ENCODE measurements around the gene CYB5R3. TPM values are rescaled to one million over a fixed set of nuclear protein-coding genes. Genes with fewer than 3 reads are reported as not detected.
"Not testable (repeated sequence)": the region's sequence is repeated elsewhere in the genome, so short reads cannot be mapped to it uniquely, and the experiment has no call there.

CYB5R3 gene
- polyA plus RNA-seq, 1 donor (not counting 4 experiments of a cell fraction or from before 2014, with no cell fraction given): 102 TPM

GRCh38 chr22:42577623-42578240 lies 71.5 kb downstream of the CYB5R3 start:
- no peak for FAIRE-seq
- peaks cover 12% of the 10 kb centered on the region for H3K79me2 ChIP-seq (ENCODE audit: control insufficient read depth, insufficient read depth, low read length)
- TF ChIP-seq, protein P1, sequence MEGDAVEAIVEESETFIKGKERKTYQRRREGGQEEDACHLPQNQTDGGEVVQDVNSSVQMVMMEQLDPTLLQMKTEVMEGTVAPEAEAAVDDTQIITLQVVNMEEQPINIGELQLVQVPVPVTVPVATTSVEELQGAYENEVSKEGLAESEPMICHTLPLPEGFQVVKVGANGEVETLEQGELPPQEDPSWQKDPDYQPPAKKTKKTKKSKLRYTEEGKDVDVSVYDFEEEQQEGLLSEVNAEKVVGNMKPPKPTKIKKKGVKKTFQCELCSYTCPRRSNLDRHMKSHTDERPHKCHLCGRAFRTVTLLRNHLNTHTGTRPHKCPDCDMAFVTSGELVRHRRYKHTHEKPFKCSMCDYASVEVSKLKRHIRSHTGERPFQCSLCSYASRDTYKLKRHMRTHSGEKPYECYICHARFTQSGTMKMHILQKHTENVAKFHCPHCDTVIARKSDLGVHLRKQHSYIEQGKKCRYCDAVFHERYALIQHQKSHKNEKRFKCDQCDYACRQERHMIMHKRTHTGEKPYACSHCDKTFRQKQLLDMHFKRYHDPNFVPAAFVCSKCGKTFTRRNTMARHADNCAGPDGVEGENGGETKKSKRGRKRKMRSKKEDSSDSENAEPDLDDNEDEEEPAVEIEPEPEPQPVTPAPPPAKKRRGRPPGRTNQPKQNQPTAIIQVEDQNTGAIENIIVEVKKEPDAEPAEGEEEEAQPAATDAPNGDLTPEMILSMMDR (optimal IDR thresholded peaks at IDR 0.05 in 1 of 3, IDR thresholded peaks at IDR 0.05 in 1 of 3, conservative IDR thresholded peaks at IDR 0.05 in 1 of 3; ENCODE audit: extremely low read depth in 1 of 3, insufficient read depth in 2 of 3, low read length in 3 of 3): no peak
- TF ChIP-seq EZH2 (IDR thresholded peaks at IDR 0.05; ENCODE audit: low read length): no peak
- no peak overlapping the region for H3K4me2 ChIP-seq (ENCODE audit: control insufficient read depth, extremely low read depth, insufficient read depth, low read depth, low read length)
- no peak overlapping the region for H3K9ac ChIP-seq (ENCODE audit: control insufficient read depth, extremely low read depth, insufficient read depth, low read length)
- no peaks in the 10 kb centered on the region for H3K9me1 ChIP-seq (ENCODE audit: control insufficient read depth, extremely low read depth, insufficient read depth, low read length)
- H3K4me1 ChIP-seq (ENCODE audit: control insufficient read depth, extremely low read depth, insufficient read depth, low read length): no peaks in the 10 kb centered on the region
- H3K36me3 ChIP-seq (ENCODE audit: control insufficient read depth in 2 of 2, extremely low read depth in 1 of 2, insufficient read depth in 2 of 2, low read length in 2 of 2): peaks cover 5 to 16% of the 10 kb centered on the region in 2 experiments
- no peaks in the 10 kb centered on the region for H3K9me3 ChIP-seq (ENCODE audit: control insufficient read depth, low read depth, low read length)
- DNase-seq (ENCODE audit: low read depth, low spot score): no peak
- no peak overlapping the region for H3K4me3 ChIP-seq (ENCODE audit: control insufficient read depth in 2 of 3, extremely low read depth in 1 of 3, insufficient read depth in 2 of 3, low read depth in 1 of 3, low read length in 3 of 3)
- no peaks in the 10 kb centered on the region for H3K27me3 ChIP-seq (ENCODE audit: control insufficient read depth, extremely low read depth, insufficient read depth, low read length)
- H3K27ac ChIP-seq (ENCODE audit: control insufficient read depth, insufficient read depth, low read length): no peak overlapping the region
- H4K20me1 ChIP-seq (ENCODE audit: control insufficient read depth, extremely low read depth, insufficient read depth, low read length): no peaks in the 10 kb centered on the region
- dilution Hi-C loops (cut with MboI; ENCODE audit: extremely low pct_ligation_motif_present, low sequenced_read_pairs): no loop called here
- no peak overlapping the region for H2AFZ ChIP-seq (ENCODE audit: control insufficient read depth, low read length)

DNA sequence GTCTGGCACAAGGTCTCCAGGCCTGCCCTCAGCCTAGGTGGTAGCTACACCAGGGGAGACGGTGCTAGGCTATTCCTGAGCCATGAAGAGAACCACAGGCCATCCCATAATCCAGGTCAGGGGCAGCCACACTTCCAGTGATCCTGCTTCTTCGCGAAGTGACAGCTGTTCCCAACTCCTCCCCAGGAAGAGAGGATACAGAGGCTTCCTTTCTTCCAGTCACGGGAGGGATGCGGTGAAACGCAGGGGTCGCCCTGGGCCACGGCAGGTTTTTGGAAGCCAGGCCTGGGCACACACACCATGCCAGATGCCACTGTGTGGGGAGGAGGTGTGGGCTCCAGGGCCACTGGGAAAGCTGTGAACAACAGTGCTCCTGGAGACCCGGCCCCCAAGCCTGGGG lies 72.1 kb downstream of the CYB5R3 start:
- H3K27me3 ChIP-seq (ENCODE audit: control insufficient read depth, extremely low read depth, insufficient read depth, low read length); dilution Hi-C loops (cut with MboI; ENCODE audit: extremely low pct_ligation_motif_present, low sequenced_read_pairs); H3K9me3 ChIP-seq (ENCODE audit: control insufficient read depth, low read depth, low read length); H3K9me1 ChIP-seq (ENCODE audit: control insufficient read depth, extremely low read depth, insufficient read depth, low read length); H4K20me1 ChIP-seq (ENCODE audit: control insufficient read depth, extremely low read depth, insufficient read depth, low read length); H2AFZ ChIP-seq (ENCODE audit: control insufficient read depth, low read length); DNase-seq (ENCODE audit: low read depth, low spot score); H3K4me1 ChIP-seq (ENCODE audit: control insufficient read depth, extremely low read depth, insufficient read depth, low read length); H3K4me2 ChIP-seq (ENCODE audit: control insufficient read depth, extremely low read depth, insufficient read depth, low read depth, low read length); H3K9ac ChIP-seq (ENCODE audit: control insufficient read depth, extremely low read depth, insufficient read depth, low read length); H3K4me3 ChIP-seq (ENCODE audit: control insufficient read depth in 2 of 3, extremely low read depth in 1 of 3, insufficient read depth in 2 of 3, low read depth in 1 of 3, low read length in 3 of 3); H3K27ac ChIP-seq (ENCODE audit: control insufficient read depth, insufficient read depth, low read length); FAIRE-seq: not testable (repeated sequence)
- Histone ChIP-seq H3K36me3 (ENCODE audit: control insufficient read depth in 2 of 2, extremely low read depth in 1 of 2, insufficient read depth in 2 of 2, low read length in 2 of 2) (peaks cover 5 to 16% of the 10 kb centered on the region in 2 experiments), H3K79me2 (ENCODE audit: control insufficient read depth, insufficient read depth, low read length) (peaks cover 12% of the 10 kb centered on the region)

GRCh38 chr22:42575996-42576574 lies 73.1 kb downstream of the CYB5R3 start:
- H3K9me3 ChIP-seq (ENCODE audit: control insufficient read depth, low read depth, low read length); H3K4me3 ChIP-seq (ENCODE audit: control insufficient read depth in 2 of 3, extremely low read depth in 1 of 3, insufficient read depth in 2 of 3, low read depth in 1 of 3, low read length in 3 of 3); dilution Hi-C loops (cut with MboI; ENCODE audit: extremely low pct_ligation_motif_present, low sequenced_read_pairs); H3K4me1 ChIP-seq (ENCODE audit: control insufficient read depth, extremely low read depth, insufficient read depth, low read length); H3K79me2 ChIP-seq (ENCODE audit: control insufficient read depth, insufficient read depth, low read length); FAIRE-seq; H3K27me3 ChIP-seq (ENCODE audit: control insufficient read depth, extremely low read depth, insufficient read depth, low read length); H3K9ac ChIP-seq (ENCODE audit: control insufficient read depth, extremely low read depth, insufficient read depth, low read length); H4K20me1 ChIP-seq (ENCODE audit: control insufficient read depth, extremely low read depth, insufficient read depth, low read length); H3K4me2 ChIP-seq (ENCODE audit: control insufficient read depth, extremely low read depth, insufficient read depth, low read depth, low read length); H3K27ac ChIP-seq (ENCODE audit: control insufficient read depth, insufficient read depth, low read length); DNase-seq (ENCODE audit: low read depth, low spot score); H3K9me1 ChIP-seq (ENCODE audit: control insufficient read depth, extremely low read depth, insufficient read depth, low read length); H2AFZ ChIP-seq (ENCODE audit: control insufficient read depth, low read length): not testable (repeated sequence)
- H3K36me3 ChIP-seq (ENCODE audit: control insufficient read depth in 2 of 2, extremely low read depth in 1 of 2, insufficient read depth in 2 of 2, low read length in 2 of 2): peaks cover 5 to 17% of the 10 kb centered on the region in 2 experiments

- H3K9ac ChIP-seq (ENCODE audit: control insufficient read depth, extremely low read depth, insufficient read depth, low read length); H3K79me2 ChIP-seq (ENCODE audit: control insufficient read depth, insufficient read depth, low read length); H4K20me1 ChIP-seq (ENCODE audit: control insufficient read depth, extremely low read depth, insufficient read depth, low read length); H2AFZ ChIP-seq (ENCODE audit: control insufficient read depth, low read length); H3K9me3 ChIP-seq (ENCODE audit: control insufficient read depth, low read depth, low read length); FAIRE-seq; dilution Hi-C loops (cut with MboI; ENCODE audit: extremely low pct_ligation_motif_present, low sequenced_read_pairs); H3K27me3 ChIP-seq (ENCODE audit: control insufficient read depth, extremely low read depth, insufficient read depth, low read length); H3K4me3 ChIP-seq (ENCODE audit: control insufficient read depth in 2 of 3, extremely low read depth in 1 of 3, insufficient read depth in 2 of 3, low read depth in 1 of 3, low read length in 3 of 3); DNase-seq (ENCODE audit: low read depth, low spot score); H3K9me1 ChIP-seq (ENCODE audit: control insufficient read depth, extremely low read depth, insufficient read depth, low read length); H3K4me1 ChIP-seq (ENCODE audit: control insufficient read depth, extremely low read depth, insufficient read depth, low read length); H3K27ac ChIP-seq (ENCODE audit: control insufficient read depth, insufficient read depth, low read length); H3K4me2 ChIP-seq (ENCODE audit: control insufficient read depth, extremely low read depth, insufficient read depth, low read depth, low read length): not testable (repeated sequence)
- H3K36me3 ChIP-seq (ENCODE audit: control insufficient read depth in 2 of 2, extremely low read depth in 1 of 2, insufficient read depth in 2 of 2, low read length in 2 of 2): peaks cover 5 to 13% of the 10 kb centered on the region in 2 experiments
Observed at GRCh38 chr22:42574468-42574867, 74.7 kb downstream of the CYB5R3 start.

Data from keratinocyte (primary cell).